ENCODE measurements around the gene IGF2BP2.
"Not testable (repeated sequence)": the region's sequence is repeated elsewhere in the genome, so short reads cannot be mapped to it uniquely, and the experiment has no call there.

The IGF2BP2 gene

DNA sequence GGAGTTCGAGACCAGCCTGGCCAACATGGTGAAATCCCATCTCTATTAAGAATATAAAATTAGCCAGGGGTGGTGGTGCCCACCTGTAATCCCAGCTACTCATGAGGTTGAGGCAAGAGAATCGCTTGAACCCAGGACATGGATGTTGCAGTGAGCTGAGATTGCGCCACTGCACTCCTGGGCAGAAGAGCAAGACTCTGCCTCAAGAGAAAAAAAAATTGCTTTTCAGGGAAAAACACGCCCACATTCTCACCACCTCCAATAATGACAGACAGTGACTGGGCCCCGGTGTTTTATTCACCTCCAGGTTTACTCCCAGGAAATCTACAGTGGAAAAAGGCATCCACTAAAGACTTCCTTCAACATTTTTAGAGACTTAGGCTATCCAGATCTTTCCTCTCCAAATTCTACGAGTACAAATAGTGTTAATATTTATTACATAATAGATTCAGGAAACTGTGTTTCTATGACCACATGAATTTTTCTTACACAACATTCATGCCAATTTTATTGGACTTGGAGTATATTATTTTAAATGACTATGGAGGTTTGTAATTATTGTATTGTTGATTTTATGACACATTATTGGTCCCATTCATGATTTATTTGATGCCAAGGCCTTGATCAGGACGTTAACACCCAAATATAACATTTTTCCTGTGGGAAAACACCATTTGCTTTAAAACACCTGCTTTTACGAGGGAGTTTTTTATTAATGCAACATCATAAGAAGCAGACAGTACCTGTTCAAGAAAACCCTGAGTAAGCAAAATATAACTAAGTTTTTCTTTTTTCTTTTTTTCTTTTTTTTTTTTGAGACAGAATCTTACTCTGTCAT, 26.6 kb downstream of the IGF2BP2 start:
- no peak for DNase-seq

DNA sequence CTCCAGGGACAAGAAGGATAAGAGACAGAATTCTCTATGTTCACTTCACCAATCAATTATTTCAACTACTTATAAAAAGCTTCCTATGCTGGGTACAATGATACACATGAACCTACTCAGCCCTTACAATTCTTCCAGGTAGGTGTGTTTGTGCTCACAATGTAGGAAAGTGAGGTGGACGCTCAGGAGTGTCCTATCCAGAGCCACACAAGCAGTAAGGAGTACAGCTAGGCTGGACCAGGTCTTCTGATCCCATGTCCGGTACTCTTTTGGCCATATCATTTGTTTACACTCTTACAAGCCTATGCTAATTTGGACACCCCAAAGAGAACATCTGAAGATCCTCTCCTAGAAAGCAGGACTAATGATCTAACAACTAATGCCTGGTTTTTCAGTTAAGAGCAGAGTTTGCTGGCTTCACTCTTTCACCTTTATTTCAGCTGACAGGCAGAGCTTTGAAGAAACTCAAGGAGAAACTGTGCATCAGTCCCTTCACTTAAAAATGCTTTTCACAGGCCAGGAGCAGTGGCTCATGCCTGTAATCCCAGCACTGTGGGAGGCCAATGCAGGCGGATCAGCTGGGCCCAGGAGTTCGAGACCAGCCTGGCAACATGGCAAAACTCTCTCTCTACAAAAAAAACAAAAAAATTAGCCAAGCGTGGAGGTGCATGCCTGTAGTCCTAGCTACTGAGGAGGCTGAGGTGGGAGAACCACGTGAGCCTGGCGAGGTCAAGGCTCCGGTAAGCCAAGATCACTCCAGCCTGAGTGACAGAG, 27.5 kb downstream of the IGF2BP2 start:
- no peak for DNase-seq

DNA sequence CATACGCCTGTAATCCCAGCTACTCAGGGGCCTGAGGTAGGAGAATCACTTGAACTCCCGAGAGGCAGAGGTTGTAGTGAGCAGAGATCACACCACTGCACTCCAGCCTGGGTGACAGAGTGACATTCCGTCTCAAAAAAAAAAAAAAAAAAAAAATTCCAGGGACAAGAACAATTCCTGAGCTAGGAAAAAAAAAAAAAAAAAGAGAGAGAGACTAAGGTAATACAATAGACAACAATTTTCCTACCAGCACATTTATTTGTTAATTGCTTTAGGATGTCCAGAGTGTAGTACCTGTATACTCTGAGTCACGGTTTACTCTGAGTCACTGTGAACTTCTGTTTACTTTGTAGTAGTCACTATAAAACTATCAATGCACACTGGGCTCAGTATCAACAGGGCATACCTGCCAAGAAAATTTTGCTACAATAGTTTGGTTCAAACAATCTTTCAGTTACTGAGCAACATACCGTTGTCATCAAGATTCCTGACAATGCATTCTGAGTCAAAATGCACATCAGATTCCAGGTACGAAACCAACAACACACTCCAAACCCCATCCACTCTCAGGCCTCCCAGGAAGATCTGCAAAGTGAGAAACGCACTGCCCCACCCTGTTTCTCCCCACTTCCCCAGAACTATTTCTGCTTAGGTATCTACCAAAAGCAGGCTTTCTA, 28.3 kb downstream of the IGF2BP2 start:
- no peak for DNase-seq

DNA sequence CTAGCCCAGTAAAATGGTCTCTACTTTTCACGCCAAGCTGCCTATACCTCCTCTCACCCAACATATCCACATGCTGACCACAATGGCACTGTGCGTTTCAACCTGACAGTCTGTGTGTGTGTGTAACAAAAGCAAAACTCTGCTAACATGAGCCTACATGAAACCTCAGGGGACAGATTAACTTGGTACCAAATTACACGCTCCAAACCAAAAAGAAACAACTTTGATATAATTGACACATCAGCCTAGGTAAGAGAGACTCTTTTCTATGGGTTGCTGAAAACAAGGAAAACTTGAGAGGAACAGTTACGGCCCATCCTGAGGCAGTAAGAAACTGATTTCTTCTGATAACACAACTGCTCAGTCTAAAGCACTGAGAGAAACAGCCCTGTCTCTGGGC, 31.5 kb downstream of the IGF2BP2 start:
- DNase-seq, result no peak

DNA sequence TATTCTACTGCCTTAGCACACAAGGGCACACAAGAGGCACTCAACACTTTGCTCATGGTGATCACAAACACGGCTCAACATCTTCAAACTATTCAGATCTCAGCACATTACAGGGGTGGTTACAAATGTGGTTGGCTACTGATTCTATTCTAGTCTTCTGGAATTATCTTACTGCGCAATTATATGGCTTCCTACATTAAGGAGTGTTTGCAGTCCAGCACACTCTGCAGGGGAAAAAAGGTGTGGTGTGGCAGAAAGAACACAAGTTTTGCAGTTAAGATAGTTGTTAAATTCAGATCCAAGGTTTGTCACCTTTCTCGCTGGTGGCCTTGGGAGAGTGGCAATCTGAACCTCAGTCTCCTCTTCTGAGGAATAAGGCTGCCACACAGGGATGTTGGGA, 31.9 kb downstream of the IGF2BP2 start:
- no peak for DNase-seq

DNA sequence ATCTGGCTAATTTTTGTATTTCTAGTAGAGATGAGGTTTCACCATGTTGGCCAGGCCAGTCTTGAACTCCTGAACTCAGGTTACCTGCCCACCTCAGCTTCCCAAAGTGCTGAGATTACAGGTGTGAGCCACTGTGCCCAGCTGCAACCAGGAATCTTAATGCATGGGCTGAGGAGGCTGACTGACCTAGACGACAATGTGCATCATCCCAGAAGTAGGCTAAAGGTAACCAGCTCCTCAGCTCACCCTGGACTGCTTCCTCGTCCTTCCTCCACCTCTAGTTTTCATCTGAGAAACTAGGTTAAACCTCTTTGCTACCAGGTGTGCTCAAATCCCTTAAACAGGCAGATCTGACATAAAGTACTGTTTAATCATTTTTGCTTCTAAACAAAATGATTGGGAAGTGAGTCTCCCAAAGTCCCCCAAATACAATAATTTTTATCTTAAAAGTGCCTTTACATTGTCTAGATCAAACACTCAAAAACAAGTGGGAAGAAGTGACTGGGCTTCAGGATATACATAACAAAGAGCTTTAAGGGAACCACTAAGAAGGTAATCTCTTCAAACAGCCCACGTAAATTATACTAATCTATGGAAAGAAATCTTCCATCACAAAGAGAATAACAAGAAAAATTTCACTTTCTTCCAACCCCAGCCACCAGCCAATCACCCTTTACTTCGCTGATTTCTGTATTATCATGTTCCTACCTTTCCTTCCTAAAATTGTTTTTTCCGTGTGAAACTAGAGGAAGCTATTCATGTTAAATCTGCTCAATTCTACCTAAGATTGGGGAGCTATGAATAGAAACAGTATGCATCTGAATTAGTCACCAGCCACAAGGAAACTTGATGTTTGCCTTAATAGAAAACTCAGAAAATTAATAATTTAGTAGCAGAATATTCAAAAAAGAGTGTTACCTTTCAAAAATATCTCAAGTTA, 34.7 kb downstream of the IGF2BP2 start:
- no peak for DNase-seq

DNA sequence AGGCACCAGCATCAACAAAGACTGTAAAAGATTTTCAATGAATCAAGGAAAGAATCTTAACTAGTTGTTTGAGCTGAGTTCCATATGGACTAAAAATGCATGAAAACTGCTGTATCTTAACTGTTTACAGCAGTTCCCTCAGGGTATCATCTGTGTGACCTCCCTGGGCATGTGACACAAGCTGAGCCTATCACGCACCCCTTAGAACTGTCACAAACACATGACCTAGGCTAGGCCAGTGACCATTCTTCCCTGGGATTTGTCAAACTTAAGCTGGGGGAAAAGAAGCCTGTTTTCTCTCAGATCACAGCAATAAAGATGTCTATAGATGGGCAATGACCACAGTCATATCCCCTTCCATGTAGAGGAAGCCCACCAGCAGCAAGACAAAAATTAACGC, 35.7 kb downstream of the IGF2BP2 start:
- peak; percentile 77 for DNase-seq

DNA sequence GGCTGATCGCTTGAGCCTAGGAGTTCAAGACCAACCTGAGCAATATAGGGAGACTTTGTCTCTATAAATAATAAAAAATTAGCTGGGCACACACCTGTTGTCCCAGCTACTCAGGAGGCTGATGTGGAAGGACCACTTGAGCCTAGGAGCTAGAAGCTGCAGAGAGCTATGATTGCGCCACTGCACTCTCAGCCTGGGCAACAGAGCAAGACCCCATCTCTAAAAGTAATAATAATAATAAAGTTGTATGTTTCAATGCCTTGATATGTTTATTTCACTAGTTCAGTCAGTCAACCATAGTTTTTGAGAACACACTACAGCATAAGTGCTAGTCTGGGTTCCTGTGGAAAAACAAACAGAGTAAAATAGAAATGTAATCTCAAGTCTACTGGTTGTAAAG, 36.5 kb downstream of the IGF2BP2 start:
- DNase-seq, result no peak

DNA sequence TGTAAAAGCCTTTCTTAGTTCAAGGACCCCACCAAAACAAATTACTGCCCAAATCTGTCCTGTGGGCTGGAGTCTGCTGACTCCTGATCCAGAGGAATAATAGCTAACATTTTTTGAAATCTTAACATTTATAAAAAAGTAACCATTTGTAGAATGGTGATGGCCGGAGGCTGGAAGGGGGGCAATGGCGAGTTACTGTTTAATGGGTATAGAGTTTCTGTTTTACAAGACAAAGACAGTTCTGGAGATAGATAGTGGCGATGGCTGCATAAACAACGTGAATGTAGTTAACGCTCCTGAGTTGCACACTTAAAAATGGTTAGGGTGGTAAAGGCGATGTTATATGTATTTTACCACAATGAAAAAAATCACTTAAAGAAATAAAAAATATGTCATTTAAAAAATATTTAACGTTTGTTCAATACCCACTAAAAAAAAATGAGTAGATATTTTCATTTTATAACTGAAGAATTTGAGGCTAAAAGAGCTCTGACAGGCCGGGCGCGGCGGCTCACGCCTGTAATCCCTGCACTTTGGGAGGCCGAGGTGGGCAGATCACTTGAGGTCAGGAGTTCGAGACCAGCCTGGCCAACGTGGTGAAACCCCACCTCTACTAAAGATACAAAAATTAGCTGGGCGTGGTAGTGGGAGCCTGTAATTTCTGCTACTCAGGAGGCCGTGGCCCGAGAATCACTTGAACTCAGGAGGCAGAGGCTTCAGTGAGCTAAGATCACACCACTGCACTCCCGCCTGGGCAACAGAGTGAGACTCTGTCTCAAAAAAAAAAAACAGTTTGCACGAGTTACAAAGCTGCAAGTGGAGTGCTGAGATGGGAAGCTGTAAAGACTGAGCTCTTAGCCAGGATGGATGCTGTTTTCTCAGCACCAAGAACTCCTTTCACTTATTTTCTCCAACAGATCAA, 37.6 kb downstream of the IGF2BP2 start:
- no peak for DNase-seq

DNA sequence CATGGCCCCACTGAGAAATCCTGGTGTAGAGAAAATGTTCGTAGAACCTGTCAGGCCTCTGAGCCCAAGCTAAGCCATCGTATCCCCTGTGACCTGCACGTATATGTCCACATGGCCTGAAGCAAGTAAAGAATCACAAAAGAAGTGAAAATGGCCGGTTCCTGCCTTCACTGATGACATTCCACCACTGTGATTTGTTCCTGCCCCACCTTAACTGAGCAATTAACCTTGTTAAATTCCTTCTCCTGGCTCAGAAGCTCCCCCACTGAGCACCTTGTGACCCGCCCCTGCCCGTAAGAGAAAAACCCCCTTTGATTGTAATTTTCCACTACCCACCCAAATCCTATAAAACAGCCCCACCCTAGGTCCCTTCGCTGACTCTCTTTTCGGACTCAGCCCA, 38.6 kb downstream of the IGF2BP2 start:
- DNase-seq, result peak; percentile 87

DNA sequence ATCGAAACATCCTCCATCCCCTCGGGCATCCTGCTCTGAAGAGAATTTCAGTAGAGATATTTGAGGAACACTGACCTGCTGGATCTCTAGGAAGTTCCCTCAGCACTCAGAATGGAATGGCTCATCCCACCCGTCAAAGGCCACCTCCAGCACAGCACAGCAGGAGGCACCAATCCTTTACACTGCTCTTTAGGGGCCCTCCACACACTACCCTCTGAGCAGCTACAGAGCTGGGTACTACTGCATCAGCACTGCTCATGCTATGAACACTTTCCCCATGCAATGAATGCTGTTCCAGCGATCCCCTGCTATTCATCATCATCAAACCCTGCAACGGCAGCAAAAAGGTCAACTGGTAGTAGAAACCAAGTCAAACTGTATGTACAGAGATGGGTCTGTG, 40.5 kb downstream of the IGF2BP2 start:
- no peak for DNase-seq

DNA sequence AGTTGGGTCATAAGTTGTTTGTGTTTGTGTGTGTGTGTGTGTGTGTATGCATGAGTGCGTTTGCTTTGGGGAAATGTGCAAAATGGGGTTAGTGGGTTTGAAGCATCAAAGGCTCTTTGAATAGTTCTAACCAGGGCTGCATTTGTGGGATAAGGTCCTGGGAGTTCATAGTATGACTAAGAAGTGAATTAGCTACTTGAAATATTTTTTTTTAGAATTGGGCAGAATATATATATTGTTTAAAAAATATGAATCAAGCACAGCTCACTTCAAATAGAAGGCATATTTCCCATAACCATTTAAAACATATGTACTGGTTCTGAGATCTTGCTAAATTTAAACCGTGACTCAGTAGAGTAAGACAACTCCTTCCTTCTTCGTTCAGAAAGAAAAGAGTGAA, 43.1 kb downstream of the IGF2BP2 start:
- no peak for DNase-seq

DNA sequence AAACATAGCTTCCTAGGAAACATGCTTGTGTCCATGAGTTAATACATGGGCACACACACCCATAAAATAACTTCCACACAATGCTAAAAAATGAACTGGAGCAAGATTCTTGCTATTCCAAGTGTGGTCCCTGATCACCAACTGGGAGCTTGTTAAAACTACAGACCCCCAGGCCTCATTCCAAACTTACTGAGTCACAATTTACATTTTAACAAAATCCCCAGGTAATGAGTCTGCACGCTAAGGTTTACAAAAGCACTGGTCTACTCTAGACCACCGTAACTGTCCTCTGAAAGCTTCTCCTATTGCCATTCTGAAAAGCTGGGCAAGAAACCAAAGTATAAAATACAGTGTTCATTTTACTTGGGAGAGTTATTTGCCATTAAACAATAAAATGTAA, 45.4 kb downstream of the IGF2BP2 start:
- DNase-seq, result peak; percentile 75

DNA sequence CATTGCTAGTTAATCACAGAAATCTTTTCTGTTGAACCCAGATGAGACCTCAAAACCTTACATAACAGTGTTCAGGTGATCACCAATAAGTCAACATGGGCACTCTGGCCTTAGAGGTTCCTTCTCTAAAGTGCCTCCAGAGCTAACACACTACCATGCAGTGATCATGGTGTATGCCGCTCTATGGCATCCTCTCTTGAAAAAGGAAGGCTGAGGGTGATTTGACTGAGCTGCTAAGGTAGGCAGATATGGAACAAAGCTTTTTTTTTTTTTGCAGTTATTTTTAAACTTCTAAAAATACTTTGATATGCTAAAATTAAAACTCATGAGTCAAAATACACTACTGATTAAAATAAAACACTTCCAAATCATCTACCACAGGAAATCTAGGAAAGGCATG, 46.0 kb downstream of the IGF2BP2 start:
- DNase-seq, result no peak

DNA sequence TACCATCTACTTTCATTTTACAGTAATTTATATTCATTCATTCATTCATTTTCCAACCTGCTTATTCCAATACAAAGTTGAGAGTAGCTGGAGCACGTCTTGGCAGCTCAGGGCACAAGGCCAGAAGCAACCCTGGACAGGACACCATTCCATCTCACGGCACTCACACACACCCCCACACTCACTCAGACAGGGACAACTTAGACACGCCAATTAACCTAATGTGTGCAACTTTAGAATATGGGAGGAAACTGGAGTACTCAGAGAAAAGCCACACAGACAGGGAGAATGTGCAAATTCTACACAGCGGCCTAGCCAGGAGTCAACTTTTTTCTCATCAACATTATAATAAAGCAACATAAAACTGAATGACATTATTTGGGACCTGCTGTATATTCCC, 46.7 kb downstream of the IGF2BP2 start:
- DNase-seq, result no peak

DNA sequence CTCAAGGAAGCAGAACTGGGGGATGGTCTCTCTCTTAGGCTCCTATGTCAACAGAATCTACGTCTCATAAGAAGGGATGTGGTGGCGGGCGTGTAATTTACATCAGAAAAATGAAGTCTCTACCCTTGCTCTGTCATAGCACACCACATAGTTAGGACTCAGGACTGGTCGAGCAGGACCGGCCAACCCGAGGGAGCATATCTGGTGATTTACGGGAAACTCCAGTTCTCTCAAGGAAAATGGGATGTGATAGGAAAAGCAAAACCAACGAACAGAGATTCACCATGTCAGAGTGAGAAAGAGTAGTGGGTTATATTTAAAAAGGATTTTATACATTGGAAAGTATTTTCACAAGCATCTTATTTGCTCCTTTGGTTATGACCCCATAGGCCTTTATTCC, 54.7 kb downstream of the IGF2BP2 start:
- peak; percentile 69 for DNase-seq

DNA sequence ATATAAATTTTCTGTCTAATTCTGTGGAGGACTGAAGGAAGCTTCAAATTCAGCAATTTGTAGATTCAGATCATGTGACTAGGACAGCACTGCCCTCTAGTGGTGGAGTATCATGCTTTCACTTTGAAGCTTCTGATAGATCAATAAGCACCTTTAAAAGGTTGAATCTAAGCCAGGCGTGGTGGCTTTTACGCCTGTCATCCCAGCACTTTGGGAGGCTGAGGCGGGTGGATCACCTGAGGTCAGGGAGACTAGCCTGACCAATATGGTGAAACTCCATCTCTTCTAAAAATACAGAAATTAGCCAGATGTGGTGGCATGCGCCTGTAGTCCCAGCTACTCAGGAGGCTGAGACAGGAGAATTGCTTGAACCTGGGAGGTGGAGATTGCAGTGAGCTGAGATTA, 56.3 kb downstream of the IGF2BP2 start:
- not testable (repeated sequence) for DNase-seq

DNA sequence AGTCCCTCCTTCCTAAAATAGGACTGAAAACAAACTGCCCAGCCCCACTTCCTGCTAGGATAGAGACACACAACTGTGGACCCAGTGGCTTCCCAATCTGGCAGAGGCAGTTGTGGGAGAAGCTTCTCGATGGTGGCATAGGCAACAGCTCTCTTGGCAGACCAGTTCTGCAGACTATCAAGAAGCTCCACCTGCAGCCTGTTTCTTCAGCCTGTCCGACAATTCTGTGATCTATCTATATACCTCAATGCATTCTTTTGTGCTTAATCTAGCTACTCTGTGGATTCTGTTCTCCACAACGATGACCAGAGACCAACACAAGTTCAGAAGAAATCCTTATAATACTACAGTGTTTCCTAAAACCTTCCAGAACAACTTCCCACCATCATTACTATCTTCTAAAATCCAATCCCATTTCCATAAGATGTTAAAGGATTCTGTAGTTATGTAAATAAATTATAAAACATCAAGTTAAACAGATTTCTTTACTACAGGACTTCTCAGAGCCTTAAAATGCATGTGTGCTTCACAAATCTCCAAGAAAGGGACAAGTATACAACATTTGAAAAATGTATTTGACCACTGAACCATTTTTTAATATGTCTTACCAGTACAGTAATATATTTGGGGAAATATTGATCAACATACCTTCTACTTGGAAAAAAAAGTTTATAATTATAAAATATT, 57.7 kb downstream of the IGF2BP2 start:
- DNase-seq, result no peak

DNA sequence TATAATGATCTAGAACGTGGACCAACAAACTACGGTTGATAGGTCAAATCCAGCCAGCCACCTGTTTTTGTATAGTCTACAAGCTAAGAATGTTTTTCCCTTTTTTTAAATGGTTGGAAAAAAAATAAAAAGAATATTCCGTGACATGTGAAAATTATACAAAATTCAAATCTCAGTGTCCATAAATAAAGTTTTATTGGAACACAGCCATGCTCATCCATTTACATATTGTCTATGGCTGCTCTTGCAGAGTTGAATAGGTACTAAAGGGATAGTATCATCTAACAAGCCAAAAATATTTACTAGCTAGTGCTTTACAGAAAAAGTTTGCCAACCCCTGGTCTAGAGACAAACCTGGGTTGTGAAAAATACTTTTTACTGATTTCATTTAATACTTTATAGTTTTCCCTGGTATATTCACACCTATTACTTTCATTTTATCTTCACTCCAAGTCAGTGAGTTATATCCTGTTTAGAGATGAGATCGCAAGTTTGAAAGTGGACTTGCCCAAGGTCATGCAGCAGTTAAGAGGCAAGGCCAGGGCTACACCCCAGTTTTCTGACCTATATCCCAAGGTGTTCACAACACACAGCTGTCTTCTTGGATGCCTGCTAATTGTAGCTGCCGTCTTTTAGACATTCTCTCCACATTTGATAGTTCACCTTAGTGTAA, 58.4 kb downstream of the IGF2BP2 start:
- DNase-seq, result no peak

DNA sequence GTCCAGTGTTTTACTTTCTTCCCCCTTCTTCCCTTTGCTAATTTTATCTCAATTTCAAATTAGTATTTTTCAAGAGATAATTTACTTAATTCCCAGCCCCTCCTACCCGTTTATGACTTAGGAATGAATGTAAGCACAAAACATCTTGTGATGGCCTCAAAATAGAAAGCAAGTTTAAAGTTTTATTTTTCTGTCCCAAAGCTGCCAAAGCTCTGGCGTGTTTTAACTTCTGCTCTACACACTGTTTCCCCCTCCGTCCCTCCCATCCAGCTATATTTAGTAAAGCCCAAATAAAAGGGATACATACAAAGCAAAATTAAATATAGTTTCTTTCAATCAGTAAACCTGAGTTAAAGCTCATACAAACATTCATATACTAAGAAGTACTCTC, 59.9 kb downstream of the IGF2BP2 start:
- DNase-seq, result no peak

Data from islet precursor cell (in vitro differentiated cells).